ENCODE data around the gene ACAN.

DNA sequence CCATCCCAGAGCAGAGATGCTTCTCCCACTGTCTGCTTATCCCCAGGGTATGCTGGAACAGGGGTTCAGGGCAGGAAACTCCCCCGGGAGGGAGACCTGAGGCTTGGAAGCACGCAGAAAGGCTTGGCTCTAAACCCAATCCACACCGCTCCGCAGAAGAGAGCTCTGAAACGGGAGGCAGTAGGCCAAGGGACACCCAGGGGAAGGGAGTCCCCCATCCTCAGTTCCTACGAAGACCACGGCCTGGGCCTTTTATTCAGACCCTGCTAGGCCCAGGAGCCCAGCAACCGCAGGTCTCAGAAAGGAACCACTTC, 93.9 kb downstream of the ACAN start:
- TF ChIP-seq CTCF (IDR thresholded peaks at IDR 0.05) = no peak
- TF ChIP-seq SIN3A (IDR thresholded peaks at IDR 0.05; ENCODE audit: borderline replicate concordance, insufficient read depth, low read depth, low read length) = no peak

Data from Panc1 (cell line).